IMR-90 (cell line): ENCODE data around the gene NR4A1. TPM values are rescaled to one million over a fixed set of nuclear protein-coding genes. Genes with fewer than 3 reads are reported as not detected.

Experiments
- ATAC-seq: fragments of 200-7000 bp; cut with Tn5 transposase; 2 replicates; pipeline ENCODE4 v1.9.1; 2020; ENCODE audit warnings: low read depth, mild to moderate bottlenecking, moderate library complexity
- BruUV-seq: library from RNA; stranded (reverse); fragments of 400-500 nt; replicated peaks from 2 replicates; lab custom pipeline; 2021; lab: Mats Ljungman, UMichigan
- CTCF ChIA-PET: fragments of 300-600 bp; formaldehyde crosslinking; extraction: SDS; loops from one replicate; lab custom pipeline; 2021; ENCODE audit warnings: antibody characterized with exemption; lab: Yijun Ruan, JAX
- POLR2A ChIA-PET: fragments of 300-600 bp; sonication (Branson Sonifier 250); formaldehyde crosslinking; loops from one replicate; lab custom pipeline; 2022; ENCODE audit warnings: antibody characterized with exemption; ENCODE audit not compliant: unreplicated experiment; lab: Charles Lee
- DNase-seq: peaks from one replicate; pipeline ENCODE4 v3.0.0; 2013
- H2AFZ ChIP-seq: replicated peaks from 2 replicates; pipeline ENCODE3; 2013; ENCODE audit warnings: low read length, mild to moderate bottlenecking; ENCODE audit not compliant: poor library complexity
- H2AK5ac ChIP-seq: 2 replicates; pipeline ENCODE4 v1.6.1; 2013; ENCODE audit warnings: low read depth, low read length, inconsistent platforms
- H2AK9ac ChIP-seq: replicated peaks from 2 replicates; pipeline ENCODE3; 2013; ENCODE audit warnings: mild to moderate bottlenecking, low read depth, low read length, moderate library complexity; ENCODE audit not compliant: poor library complexity
- H2BK120ac ChIP-seq: 2 replicates; pipeline ENCODE4 v1.6.1; 2013; ENCODE audit warnings: low read depth, low read length, inconsistent platforms
- H2BK15ac ChIP-seq: 3 replicates; pipeline ENCODE4 v1.6.1; 2013; ENCODE audit warnings: low read depth, low read length, inconsistent platforms
- H2BK20ac ChIP-seq: 2 replicates; pipeline ENCODE4 v1.6.1; 2013; ENCODE audit warnings: low read depth, mild to moderate bottlenecking, inconsistent platforms, low read length, moderate library complexity
- H2BK5ac ChIP-seq: 2 replicates; pipeline ENCODE4 v1.6.1; 2013; ENCODE audit warnings: mild to moderate bottlenecking, low read depth, low read length, inconsistent platforms; ENCODE audit not compliant: poor library complexity, severe bottlenecking
- H3K14ac ChIP-seq: replicated peaks from 2 replicates; pipeline ENCODE4 v1.6.1; 2013; ENCODE audit warnings: low read depth, low read length, inconsistent platforms
- H3K18ac ChIP-seq: 2 replicates; pipeline ENCODE4 v1.6.1; 2013; ENCODE audit warnings: low read depth, low read length, control low read depth
- H3K23ac ChIP-seq: 2 replicates; pipeline ENCODE4 v1.6.1; 2013; ENCODE audit warnings: low read depth, low read length, inconsistent platforms
- H3K27ac ChIP-seq: 2 replicates; pipeline ENCODE4 v1.5.1; 2013; ENCODE audit warnings: mild to moderate bottlenecking, control low read depth, low read length; ENCODE audit not compliant: insufficient read depth
- H3K27me3 ChIP-seq: 2 replicates; pipeline ENCODE4 v1.6.1; 2013; ENCODE audit warnings: low read length; ENCODE audit not compliant: control insufficient read depth, insufficient read depth
- H3K36me3 ChIP-seq: 2 replicates; pipeline ENCODE4 v1.6.1; 2013; ENCODE audit warnings: low read length, mixed read lengths; ENCODE audit not compliant: control insufficient read depth, insufficient read depth
- H3K4ac ChIP-seq: 2 replicates; pipeline ENCODE4 v1.6.1; 2013; ENCODE audit warnings: low read depth, low read length, inconsistent platforms
- H3K4me1 ChIP-seq: 2 replicates; pipeline ENCODE4 v1.6.1; 2013; ENCODE audit warnings: low read length, mixed read lengths; ENCODE audit not compliant: control insufficient read depth, insufficient read depth
- H3K4me2 ChIP-seq: 2 replicates; pipeline ENCODE4 v1.6.1; 2013; ENCODE audit warnings: low read depth, mild to moderate bottlenecking, control low read depth, low read length, moderate library complexity
- H3K4me3 ChIP-seq: 2 replicates; pipeline ENCODE4 v1.5.1; 2013; ENCODE audit warnings: low read depth, mild to moderate bottlenecking, control low read depth, low read length, moderate library complexity; ENCODE audit not compliant: insufficient read depth
- H3K56ac ChIP-seq: 2 replicates; pipeline ENCODE4 v1.6.1; 2013; ENCODE audit warnings: low read length, inconsistent platforms; ENCODE audit not compliant: insufficient read depth; ENCODE audit errors: extremely low read depth
- H3K79me1 ChIP-seq, 2 experiments: 2 replicates each; pipeline ENCODE4 v1.6.1; 2013; ENCODE audit warnings: low read length in 2 of 2, inconsistent platforms in 1 of 2, low read depth in 1 of 2
- H3K9ac ChIP-seq: 2 replicates; pipeline ENCODE4 v1.6.1; 2013; ENCODE audit warnings: low read depth, low read length, control low read depth
- H3K9me1 ChIP-seq: 2 replicates; pipeline ENCODE4 v1.6.1; 2013; ENCODE audit warnings: low read length, inconsistent platforms; ENCODE audit not compliant: insufficient read depth
- H3K9me3 ChIP-seq: 2 replicates; pipeline ENCODE4 v1.6.1; 2013; ENCODE audit warnings: low read length; ENCODE audit not compliant: control insufficient read depth, insufficient read depth
- H4K20me1 ChIP-seq: 2 replicates; pipeline ENCODE4 v1.6.1; 2013; ENCODE audit warnings: low read length, inconsistent platforms; ENCODE audit not compliant: insufficient read depth
- H4K5ac ChIP-seq: 2 replicates; pipeline ENCODE4 v1.6.1; 2013; ENCODE audit warnings: mild to moderate bottlenecking, low read depth, low read length, control low read depth
- H4K8ac ChIP-seq, 2 experiments: 2 replicates each; pipeline ENCODE4 v1.6.1; 2013; ENCODE audit warnings: low read depth in 2 of 2, low read length in 2 of 2, control low read depth in 1 of 2, inconsistent platforms in 1 of 2
- H4K91ac ChIP-seq: 2 replicates; pipeline ENCODE4 v1.6.1; 2013; ENCODE audit warnings: low read depth, low read length, inconsistent platforms; ENCODE audit not compliant: insufficient read depth
- CEBPB ChIP-seq: IDR thresholded peaks from 2 replicates; pipeline ENCODE4 v1.6.1; 2012; ENCODE audit warnings: low read depth, low read length, improper control_type of control experiment
- CHD1 ChIP-seq: IDR thresholded peaks from 2 replicates; pipeline ENCODE4 v1.6.1; 2012; ENCODE audit warnings: low read depth, low read length, improper control_type of control experiment
- FOS ChIP-seq: fragments of 150-350 bp; IDR thresholded peaks from 2 replicates; pipeline ENCODE4 v1.6.1; 2016; ENCODE audit warnings: low read depth, low read length
- MXI1 ChIP-seq: IDR thresholded peaks from 2 replicates; pipeline ENCODE4 v1.6.1; 2012; ENCODE audit warnings: low read depth, mild to moderate bottlenecking, low read length, moderate library complexity, borderline replicate concordance
- POLR2A ChIP-seq: IDR thresholded peaks from 2 replicates; pipeline ENCODE4 v1.6.1; 2012; ENCODE audit warnings: mild to moderate bottlenecking, low read depth, low read length
- RCOR1 ChIP-seq: IDR thresholded peaks from 2 replicates; pipeline ENCODE4 v1.6.1; 2012; ENCODE audit warnings: mild to moderate bottlenecking, low read length, improper control_type of control experiment; ENCODE audit not compliant: insufficient replicate concordance
- SMC3 ChIP-seq: fragments of 150-350 bp; IDR thresholded peaks from 2 replicates; pipeline ENCODE4 v1.6.1; 2016; ENCODE audit warnings: low read depth, mild to moderate bottlenecking, antibody characterized with exemption, low read length, moderate library complexity
- WGBS, 2 experiments: methylation state at CpG; one replicate each; pipeline versions ENCODE4 v1.1.5 to v1.1.7; 2013; ENCODE audit warnings: missing lambda C conversion rate in 2 of 2; ENCODE audit not compliant: insufficient read length in 1 of 2; ENCODE audit errors: extremely low coverage in 2 of 2; 5-methylcytosine and 5-hydroxymethylcytosine counted together
- dilution Hi-C: fragments of 300-500 bp; cut with HindIII; formaldehyde crosslinking; loops from one replicate; pipeline ENCODE4 v1.14.3; 2018; ENCODE audit warnings: low sequenced_read_pairs; ENCODE audit not compliant: unreplicated experiment
- in situ Hi-C: fragments of 300-500 bp; cut with MboI; formaldehyde crosslinking; loops from 3 replicates; pipeline ENCODE4 v1.14.3; 2019; ENCODE audit warnings: low sequenced_read_pairs, inconsistent platforms, mixed read lengths
- intact Hi-C: fragments of 100-400 bp; cut with micrococcal nuclease; formaldehyde crosslinking; loops from 2 replicates; pipeline ENCODE4 v1.10.0; 2022
- polyA plus RNA-seq, 3 experiments: library from polyadenylated mRNA; depleted of rRNA; stranded (reverse); fragments of >200 nt; gene quantifications; 2 replicates each; pipeline ENCODE4 v1.2.3, GENCODE V29; 2012; ENCODE audit warnings: low replicate concordance in 1 of 3
- total RNA-seq: library from RNA; depleted of rRNA; stranded (reverse); fragments of >200 nt; gene quantifications from 2 replicates; pipeline ENCODE4 v1.2.3, GENCODE V29; 2012

The NR4A1 gene
- total and polyA plus RNA-seq, 2 of the 4 experiments (the other 2 are of a cell fraction) = 6.6 to 34.1 TPM

DNA sequence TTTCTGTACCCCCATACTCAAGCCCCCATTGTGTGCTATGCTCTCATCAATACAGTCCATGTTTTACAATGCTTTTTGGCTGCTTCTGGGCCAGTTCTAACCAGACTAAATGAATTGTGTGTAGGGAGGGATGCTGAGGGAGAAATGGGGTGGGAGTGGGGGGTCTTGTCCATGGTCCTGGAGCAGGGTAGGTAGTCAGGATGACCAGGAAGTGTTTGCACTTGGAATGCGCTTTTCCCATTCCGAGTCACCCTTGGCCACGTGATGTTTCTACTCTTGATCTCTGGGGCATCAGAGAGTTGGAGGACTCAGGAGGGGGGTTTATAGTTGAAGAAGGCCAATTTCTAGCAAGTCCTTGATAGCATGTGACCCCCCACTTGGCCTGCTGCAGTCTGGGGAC lies 27.0 kb downstream of the NR4A1 start:
- POLR2A ChIA-PET = no interaction called here
- H3K18ac ChIP-seq = no peak overlapping the region
- DNase-seq (no peak), ATAC-seq (no peak)
- H4K8ac ChIP-seq = no peak overlapping the region
- no peak overlapping the region for H2BK120ac ChIP-seq
- H4K91ac ChIP-seq = no peak overlapping the region
- no peaks in the 10 kb centered on the region for H3K9me3 ChIP-seq
- TF ChIP-seq FOS (no peak), CHD1 (no peak), POLR2A (no peak; the same call in none of the 2 replicates), CEBPB (no peak), MXI1 (no peak), SMC3 (no peak), RCOR1 (no peak)
- no peak overlapping the region for H3K23ac ChIP-seq
- BruUV-seq = no TSS peak
- H4K5ac ChIP-seq = no peak overlapping the region
- in situ Hi-C loops (no loop called here), dilution Hi-C loops (no loop called here), intact Hi-C loops (no loop called here)
- H3K56ac ChIP-seq = no peak overlapping the region
- H2AK5ac ChIP-seq = no peak overlapping the region
- no peaks in the 10 kb centered on the region for H3K27me3 ChIP-seq
- H3K4me1 ChIP-seq = peaks cover 40% of the 10 kb centered on the region
- no peak overlapping the region for H2AK9ac ChIP-seq
- no peak overlapping the region for H2BK5ac ChIP-seq
- H2BK20ac ChIP-seq = no peak overlapping the region
- no peak overlapping the region for H3K14ac ChIP-seq
- no peak overlapping the region for H3K4me3 ChIP-seq
- H2BK15ac ChIP-seq = no peak overlapping the region
- no peak overlapping the region for H3K27ac ChIP-seq
- no peak overlapping the region for H3K4ac ChIP-seq
- 100% methylated on average over 1 of the region's 3 CpGs; no CpG with 5 or more reads in 1 of the 2 experiments for WGBS, 2 experiments
- H3K79me1 ChIP-seq = peaks cover 22 to 78% of the 10 kb centered on the region in 2 experiments
- CTCF ChIA-PET = no interaction called here
- H2AFZ ChIP-seq = no peak overlapping the region
- peaks cover 51% of the 10 kb centered on the region for H3K36me3 ChIP-seq
- H4K20me1 ChIP-seq = peaks cover 73% of the 10 kb centered on the region
- H3K4me2 ChIP-seq = no peak overlapping the region
- H3K9me1 ChIP-seq = peaks cover 26% of the 10 kb centered on the region
- H3K9ac ChIP-seq = no peak overlapping the region
